Activated T-cell treated with anti-CD3 and anti-CD28 coated beads, Interleukin-2, amount 50 U/mL, for 72 hours (primary cell): ENCODE measurements around the gene MED29. TPM values are rescaled to one million over a fixed set of nuclear protein-coding genes. Genes with fewer than 3 reads are reported as not detected.

Experiments used
- ATAC-seq, 2 donors: fragments of 150-1000 bp; cut with Tn5 transposase; replicated peaks in 1 of 2; 2 replicates each; pipeline ENCODE4 v1.10.0; 2021; ENCODE audit warnings: moderate library complexity in 2 of 2, mild to moderate bottlenecking in 1 of 2
- DNase-seq, 2 donors: peaks; one replicate each; pipeline ENCODE4 v3.0.0; 2021 to 2022; ENCODE audit warnings: mixed read lengths in 1 of 2
- H3K27ac Mint-ChIP-seq: one replicate; pipeline ENCODE4 v1.8.0; 2022; ENCODE audit warnings: mild to moderate bottlenecking, moderate library complexity, mixed read lengths
- H3K27me3 Mint-ChIP-seq: one replicate; pipeline ENCODE4 v1.8.0; 2022; ENCODE audit warnings: low read depth, mixed read lengths
- H3K36me3 Mint-ChIP-seq, 2 donors: one replicate each; pipeline ENCODE4 v1.8.0; 2022; ENCODE audit warnings: mixed read lengths in 2 of 2, mild to moderate bottlenecking in 1 of 2; ENCODE audit not compliant: insufficient read depth in 2 of 2
- H3K4me1 Mint-ChIP-seq: one replicate; pipeline ENCODE4 v1.8.0; 2022; ENCODE audit warnings: low read depth, mixed read lengths
- H3K4me3 Mint-ChIP-seq, 2 donors: one replicate each; pipeline ENCODE4 v1.8.0; 2022; ENCODE audit warnings: mild to moderate bottlenecking in 2 of 2, mixed read lengths in 2 of 2, moderate library complexity in 2 of 2
- H3K9me3 Mint-ChIP-seq, 2 donors: one replicate each; pipeline ENCODE4 v1.8.0; 2022; ENCODE audit warnings: mixed read lengths in 2 of 2
- total RNA-seq, 2 donors: library from RNA; stranded (reverse); gene quantifications; one replicate each; pipeline ENCODE4 v1.2.3, GENCODE V29; 2022

The MED29 gene
- total RNA-seq, 2 donors from 2014 or later, result 26.4 to 34.3 TPM

GRCh38 chr19:39397360-39398296 is 6.5 kb downstream of the MED29 start:
- peak overlapping the region; percentile 53 for H3K27ac Mint-ChIP-seq
- DNase-seq (peak; percentile 93 to 97), ATAC-seq (peak; percentile 42 to 48)
- peak overlapping the region; percentile 43 to 45 for H3K4me3 Mint-ChIP-seq
- no peaks in the 10 kb centered on the region for H3K27me3 Mint-ChIP-seq
- no peaks in the 10 kb centered on the region for H3K9me3 Mint-ChIP-seq
- H3K36me3 Mint-ChIP-seq, result peaks cover 0 to 11% of the 10 kb centered on the region in 2 donors
- H3K4me1 Mint-ChIP-seq, result peaks cover 79% of the 10 kb centered on the region

GRCh38 chr19:39398297-39398864 is 7.2 kb downstream of the MED29 start:
- DNase-seq (peak; percentile 68 to 73), ATAC-seq (peak in 1 of 2 donors; percentile 10)
- Mint-ChIP-seq H3K4me1 (peaks cover 77% of the 10 kb centered on the region), H3K27me3 (no peaks in the 10 kb centered on the region), H3K36me3 (peaks cover 0 to 9% of the 10 kb centered on the region in 2 donors), H3K4me3 (peak overlapping the region; percentile 43 to 45), H3K9me3 (no peaks in the 10 kb centered on the region), H3K27ac (peak overlapping the region; percentile 53)

GRCh38 chr19:39399668-39400050 is 8.5 kb downstream of the MED29 start:
- Mint-ChIP-seq H3K27ac (peak overlapping the region; percentile 21), H3K4me3 (peak overlapping the region; percentile 40)
- no peak for DNase-seq

GRCh38 chr19:39400061-39400460 is 8.9 kb downstream of the MED29 start:
- Mint-ChIP-seq H3K9me3 (no peaks in the 10 kb centered on the region), H3K27ac (peak overlapping the region; percentile 30), H3K4me1 (peaks cover 82% of the 10 kb centered on the region), H3K36me3 (peaks cover 0 to 5% of the 10 kb centered on the region in 2 donors), H3K4me3 (peak overlapping the region; percentile 40), H3K27me3 (no peaks in the 10 kb centered on the region)
- DNase-seq (no peak), ATAC-seq (no peak)

More at GRCh38 chr19:39399668-39400050, 8.5 kb downstream of the MED29 start:
- H3K4me1 Mint-ChIP-seq, result peaks cover 78% of the 10 kb centered on the region
- H3K9me3 Mint-ChIP-seq, result no peaks in the 10 kb centered on the region
- no peaks in the 10 kb centered on the region for H3K27me3 Mint-ChIP-seq
- peaks cover 0 to 5% of the 10 kb centered on the region in 2 donors for H3K36me3 Mint-ChIP-seq
- ATAC-seq, result no peak

DNA sequence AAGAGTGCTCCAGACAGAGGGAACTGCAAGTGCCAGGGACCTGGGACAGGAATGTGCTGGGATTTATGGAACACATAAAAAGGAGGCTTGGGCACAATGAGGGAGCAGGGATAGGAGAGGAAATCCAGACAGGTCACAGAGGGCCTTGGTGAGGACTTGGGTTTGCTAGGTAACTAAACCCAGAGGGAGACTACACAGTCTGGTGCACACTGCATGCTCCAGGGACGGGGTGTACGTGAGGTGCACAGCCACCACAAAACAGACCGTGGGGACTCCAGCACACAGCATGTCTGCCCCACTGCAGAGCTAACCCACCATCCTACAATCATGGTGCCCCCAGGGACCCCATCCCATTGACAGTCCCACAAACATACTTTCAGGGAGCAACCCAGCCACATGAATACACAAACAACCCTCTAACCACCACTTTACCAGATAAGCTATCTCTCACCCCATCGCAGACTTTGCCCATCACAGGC is 9.9 kb downstream of the MED29 start:
- Mint-ChIP-seq H3K27ac (peak overlapping the region; percentile 90), H3K4me1 (peaks cover 85% of the 10 kb centered on the region), H3K4me3 (peak overlapping the region; percentile 43 to 100), H3K27me3 (no peaks in the 10 kb centered on the region), H3K9me3 (no peaks in the 10 kb centered on the region), H3K36me3 (peaks cover under 1% of the 10 kb centered on the region in 2 donors)
- ATAC-seq (peak in 1 of 2 donors; percentile 16), DNase-seq (no peak)

GRCh38 chr19:39401549-39402345 is 10.6 kb downstream of the MED29 start:
- Mint-ChIP-seq H3K9me3 (no peaks in the 10 kb centered on the region), H3K27me3 (no peaks in the 10 kb centered on the region), H3K4me1 (peaks cover 88% of the 10 kb centered on the region), H3K4me3 (peak overlapping the region; percentile 43 to 100), H3K27ac (peak overlapping the region; percentile 90), H3K36me3 (peaks cover 2% of the 10 kb centered on the region in 2 donors)
- peak; percentile 69 to 72 for ATAC-seq
- peak; percentile 86 to 94 for DNase-seq

DNA sequence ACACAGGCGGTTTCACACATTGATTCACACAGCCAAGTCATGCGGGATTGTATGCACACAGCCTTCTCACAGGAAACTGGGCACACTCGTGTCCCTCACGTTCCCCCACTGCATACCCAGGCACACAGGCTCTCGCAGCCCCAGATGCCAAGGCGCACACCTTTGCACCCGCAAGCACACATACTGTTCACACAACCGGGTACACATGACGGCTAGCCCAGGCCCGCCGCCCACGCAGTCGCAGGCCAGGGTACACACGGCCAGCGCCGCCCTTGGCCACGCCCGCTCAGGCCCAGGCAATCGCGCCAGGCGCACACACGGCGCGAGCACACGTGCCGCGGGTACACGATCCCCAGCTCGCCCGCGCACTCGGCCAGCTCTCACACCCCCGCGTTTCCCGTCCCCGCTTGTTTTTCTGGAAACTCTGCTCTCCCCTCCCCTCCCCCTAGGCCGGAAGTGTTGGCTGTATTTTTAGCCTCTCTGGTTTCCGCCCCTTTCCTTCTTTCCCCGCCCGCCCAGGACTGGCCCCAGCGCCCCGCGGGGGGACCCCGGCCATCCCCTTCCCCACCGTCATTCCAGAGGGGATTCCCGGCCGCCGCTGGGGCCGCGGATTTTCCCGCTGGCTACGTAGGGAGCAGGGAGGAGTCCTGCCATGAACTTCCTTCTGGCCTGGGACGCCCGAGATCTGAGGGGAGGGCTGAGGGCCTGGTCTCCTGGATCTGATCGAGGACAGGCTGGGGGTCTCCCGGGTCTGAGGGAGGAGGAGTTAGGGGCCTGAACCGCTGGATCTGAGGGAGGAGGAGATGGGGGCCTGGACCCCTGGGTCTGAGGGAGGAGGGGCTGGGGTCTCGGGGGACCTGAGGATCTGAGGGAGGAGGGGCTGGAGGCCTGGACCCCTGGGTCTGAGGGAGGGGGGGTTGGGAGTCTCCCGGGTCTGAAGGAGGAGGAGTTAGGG is 11.4 kb downstream of the MED29 start:
- H3K27me3 Mint-ChIP-seq, result no peaks in the 10 kb centered on the region
- peak; percentile 5 to 12 for ATAC-seq
- peaks cover 2 to 7% of the 10 kb centered on the region in 2 donors for H3K36me3 Mint-ChIP-seq
- H3K4me1 Mint-ChIP-seq, result peaks cover 79% of the 10 kb centered on the region
- H3K4me3 Mint-ChIP-seq, result peak overlapping the region; percentile 43 to 100
- DNase-seq, result peak; percentile 89
- peak overlapping the region; percentile 90 for H3K27ac Mint-ChIP-seq
- no peaks in the 10 kb centered on the region for H3K9me3 Mint-ChIP-seq

DNA sequence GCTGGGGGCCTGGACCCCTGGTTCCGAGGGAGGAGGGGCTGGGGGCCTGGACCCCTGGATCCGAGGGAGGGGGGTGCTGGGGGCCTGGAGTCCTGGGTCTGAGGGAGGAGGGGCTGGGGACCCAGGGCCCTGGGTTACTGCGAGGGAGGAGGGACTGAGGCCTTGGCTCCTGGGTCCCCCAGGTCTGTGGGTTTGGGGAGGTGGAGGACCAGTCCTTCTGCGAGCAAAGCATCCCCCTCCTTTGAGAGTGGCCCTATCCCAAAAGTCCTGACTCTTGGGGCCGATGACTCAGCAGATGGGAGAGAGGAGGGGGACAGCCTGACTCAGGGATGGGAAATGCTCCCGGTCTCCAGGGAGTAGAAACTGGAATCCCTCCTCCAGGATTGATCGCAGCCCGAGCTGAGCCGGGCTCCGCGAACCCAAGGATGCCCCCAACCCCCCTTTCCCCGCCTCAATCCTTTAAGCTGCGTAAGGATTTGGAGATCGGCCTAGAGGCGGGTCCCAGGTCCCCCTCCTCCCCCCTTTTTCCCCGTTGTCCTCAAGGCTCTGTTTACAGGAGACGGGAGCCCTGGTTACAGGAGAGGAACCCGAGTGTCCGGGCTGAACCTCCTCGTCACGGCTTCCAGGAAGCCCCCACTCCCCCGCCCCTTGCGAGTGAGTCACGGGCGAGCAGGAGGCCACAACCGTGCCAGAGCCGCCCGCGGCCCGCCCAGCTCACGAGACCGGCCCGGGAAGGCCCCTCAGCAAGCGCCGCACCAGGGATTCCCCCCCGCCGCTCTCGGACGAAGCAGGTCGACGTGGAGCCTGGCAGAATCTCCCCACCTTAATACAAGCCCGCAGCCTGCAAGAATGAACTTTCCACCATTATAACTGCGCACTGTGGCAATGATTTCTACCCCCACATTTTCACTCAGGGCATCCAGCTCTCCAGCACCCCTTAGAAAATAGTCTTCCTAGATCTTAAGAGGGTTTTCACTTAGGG is 12.4 kb downstream of the MED29 start:
- no peaks in the 10 kb centered on the region for H3K27me3 Mint-ChIP-seq
- H3K9me3 Mint-ChIP-seq, result no peaks in the 10 kb centered on the region
- peak overlapping the region; percentile 90 for H3K27ac Mint-ChIP-seq
- peaks cover 71% of the 10 kb centered on the region for H3K4me1 Mint-ChIP-seq
- ATAC-seq (peak; percentile 23 to 27), DNase-seq (peak; percentile 98 to 99)
- H3K36me3 Mint-ChIP-seq, result peaks cover 12 to 16% of the 10 kb centered on the region in 2 donors
- H3K4me3 Mint-ChIP-seq, result peak overlapping the region; percentile 43 to 100

GRCh38 chr19:39405261-39405957 is 14.2 kb downstream of the MED29 start:
- ATAC-seq (no peak), DNase-seq (no peak)
- Mint-ChIP-seq H3K27ac (no peak overlapping the region), H3K27me3 (no peaks in the 10 kb centered on the region), H3K4me1 (peaks cover 62% of the 10 kb centered on the region), H3K9me3 (no peaks in the 10 kb centered on the region), H3K4me3 (peak overlapping the region; percentile 88 to 100), H3K36me3 (peaks cover 15 to 21% of the 10 kb centered on the region in 2 donors)

GRCh38 chr19:39405958-39406655 is 14.9 kb downstream of the MED29 start:
- peak; percentile 86 to 90 for DNase-seq
- H3K4me1 Mint-ChIP-seq, result peaks cover 62% of the 10 kb centered on the region
- peak; percentile 2 to 3 for ATAC-seq
- H3K36me3 Mint-ChIP-seq, result peaks cover 15 to 24% of the 10 kb centered on the region in 2 donors
- H3K4me3 Mint-ChIP-seq, result peak overlapping the region; percentile 88 to 100
- H3K27ac Mint-ChIP-seq, result peak overlapping the region; percentile 87
- H3K27me3 Mint-ChIP-seq, result no peaks in the 10 kb centered on the region
- no peaks in the 10 kb centered on the region for H3K9me3 Mint-ChIP-seq
